ENCODE data around the gene DHRS9. TPM values are rescaled to one million over a fixed set of nuclear protein-coding genes. Genes with fewer than 3 reads are reported as not detected.

Gene DHRS9
- total RNA-seq, 1 donor from 2014 or later: not detected

DNA sequence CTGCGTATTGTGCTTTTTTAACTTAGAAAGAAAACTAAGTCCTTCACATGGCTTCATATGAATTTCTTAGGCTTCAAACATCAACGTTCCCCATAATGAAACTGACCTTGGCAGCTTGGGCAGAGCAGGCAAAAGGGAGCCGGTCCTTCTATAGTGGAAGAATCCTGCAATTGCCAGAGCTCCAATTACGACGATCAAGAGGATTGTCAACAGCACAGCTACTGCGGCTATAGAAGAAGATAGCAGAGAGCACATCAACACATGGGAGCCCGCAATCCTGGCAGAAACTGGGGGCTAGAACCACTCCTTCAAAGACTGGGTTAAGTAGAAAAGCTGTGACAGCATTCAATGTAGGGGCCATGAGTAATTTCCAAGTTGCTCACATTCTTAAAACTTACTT is 69.8 kb downstream of the DHRS9 start:
- intact Hi-C loops (cut with DNase I): loop anchor here (10.0 kb wide), 1 partner anchor 174 kb away; no protein-coding TSS in a partner anchor
- no peak overlapping the region for H3K4me3 ChIP-seq
- DNase-seq (ENCODE audit: low spot score in 2 of 2): no peak
- H3K4me1 ChIP-seq: no peaks in the 10 kb centered on the region
- no peaks in the 10 kb centered on the region for H3K36me3 ChIP-seq
- H3K27me3 ChIP-seq: no peaks in the 10 kb centered on the region
- TF ChIP-seq, protein P1, sequence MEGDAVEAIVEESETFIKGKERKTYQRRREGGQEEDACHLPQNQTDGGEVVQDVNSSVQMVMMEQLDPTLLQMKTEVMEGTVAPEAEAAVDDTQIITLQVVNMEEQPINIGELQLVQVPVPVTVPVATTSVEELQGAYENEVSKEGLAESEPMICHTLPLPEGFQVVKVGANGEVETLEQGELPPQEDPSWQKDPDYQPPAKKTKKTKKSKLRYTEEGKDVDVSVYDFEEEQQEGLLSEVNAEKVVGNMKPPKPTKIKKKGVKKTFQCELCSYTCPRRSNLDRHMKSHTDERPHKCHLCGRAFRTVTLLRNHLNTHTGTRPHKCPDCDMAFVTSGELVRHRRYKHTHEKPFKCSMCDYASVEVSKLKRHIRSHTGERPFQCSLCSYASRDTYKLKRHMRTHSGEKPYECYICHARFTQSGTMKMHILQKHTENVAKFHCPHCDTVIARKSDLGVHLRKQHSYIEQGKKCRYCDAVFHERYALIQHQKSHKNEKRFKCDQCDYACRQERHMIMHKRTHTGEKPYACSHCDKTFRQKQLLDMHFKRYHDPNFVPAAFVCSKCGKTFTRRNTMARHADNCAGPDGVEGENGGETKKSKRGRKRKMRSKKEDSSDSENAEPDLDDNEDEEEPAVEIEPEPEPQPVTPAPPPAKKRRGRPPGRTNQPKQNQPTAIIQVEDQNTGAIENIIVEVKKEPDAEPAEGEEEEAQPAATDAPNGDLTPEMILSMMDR (IDR thresholded peaks at IDR 0.05): no peak
- no peaks in the 10 kb centered on the region for H3K9me3 ChIP-seq
- no peak overlapping the region for H3K27ac ChIP-seq

DNA sequence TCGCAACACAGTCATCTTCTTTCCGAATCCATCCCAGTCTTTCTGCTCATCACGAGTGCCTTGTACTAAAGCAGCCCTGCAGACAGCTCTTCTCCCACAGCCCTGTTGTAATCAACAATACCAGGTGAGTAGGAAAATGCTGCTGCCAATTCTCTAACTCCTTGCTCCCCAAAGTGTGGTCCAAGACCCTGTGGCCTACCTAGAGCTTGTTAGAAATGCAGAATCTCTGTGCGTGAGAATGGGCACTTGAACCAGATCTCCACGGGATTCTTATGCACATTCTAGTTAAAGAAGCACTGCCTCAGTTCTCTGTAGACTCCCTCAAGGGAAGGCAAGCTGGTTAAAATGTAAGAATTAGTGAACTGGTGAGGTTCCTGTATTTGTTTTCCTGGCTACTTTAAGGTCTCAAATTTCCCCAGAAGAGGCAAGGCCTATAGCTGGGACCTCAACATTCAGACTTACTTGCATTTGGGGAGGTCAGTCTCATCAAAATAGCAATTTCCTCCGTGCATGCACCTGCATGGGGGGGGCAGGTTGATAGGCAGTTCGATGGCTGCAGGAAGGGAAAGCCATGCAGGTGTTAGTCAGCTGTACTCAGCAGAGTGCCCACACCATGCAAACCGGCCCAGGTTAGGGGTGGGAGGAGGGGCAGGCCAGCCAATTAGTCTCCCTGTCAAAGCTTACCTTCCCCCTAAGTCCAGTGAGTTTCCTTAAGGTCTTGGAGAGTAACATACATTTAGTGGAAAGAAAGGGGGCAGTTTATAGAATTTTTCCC is 70.8 kb downstream of the DHRS9 start:
- H3K36me3 ChIP-seq: no peaks in the 10 kb centered on the region
- intact Hi-C loops (cut with DNase I): loop anchor here (10.0 kb wide), 1 partner anchor 175 kb away; no protein-coding TSS in a partner anchor
- no peaks in the 10 kb centered on the region for H3K27me3 ChIP-seq

DNA sequence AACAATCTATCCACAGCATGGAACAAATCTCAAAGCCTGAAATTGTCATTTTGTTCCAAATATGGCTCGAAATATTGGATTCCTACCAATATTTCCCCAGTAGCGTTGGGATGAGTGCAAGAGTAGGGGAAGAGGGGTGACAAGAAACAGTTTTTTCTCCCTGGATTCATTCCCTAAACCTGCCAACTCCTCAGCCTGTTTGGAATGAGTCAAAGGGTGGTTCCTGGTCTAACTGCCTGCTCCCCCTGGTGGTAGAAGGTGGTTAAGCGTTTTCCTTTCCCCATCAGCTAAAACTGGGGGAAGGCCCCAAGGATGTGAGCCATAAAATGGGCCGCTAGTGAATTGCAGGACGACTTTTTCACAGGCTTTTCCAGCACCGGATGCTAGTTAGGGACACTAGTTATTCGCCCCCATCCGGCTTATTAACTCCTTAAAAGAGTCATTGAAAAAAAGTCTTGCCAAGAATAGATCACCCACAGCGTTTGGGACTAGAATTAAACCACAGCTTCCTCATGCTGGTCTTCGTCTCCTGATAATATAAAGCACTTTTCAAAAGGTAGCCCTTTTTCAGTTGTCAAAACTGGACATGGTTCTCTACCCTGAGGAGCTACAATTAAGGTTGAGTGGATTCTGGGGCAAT is 72.5 kb downstream of the DHRS9 start:
- TF ChIP-seq, protein P1 (IDR thresholded peaks at IDR 0.05): peak; percentile 16 to 44 (median 41)
- no peaks in the 10 kb centered on the region for H3K36me3 ChIP-seq
- no peaks in the 10 kb centered on the region for H3K4me1 ChIP-seq
- no peaks in the 10 kb centered on the region for H3K9me3 ChIP-seq
- peak in 1 of 2 donors; percentile 72 for DNase-seq (ENCODE audit: low spot score in 2 of 2)
- intact Hi-C loops (cut with DNase I): no loop called here
- no peak overlapping the region for H3K4me3 ChIP-seq
- H3K27me3 ChIP-seq: no peaks in the 10 kb centered on the region
- no peak overlapping the region for H3K27ac ChIP-seq

More for the DNA sequence above, 70.8 kb downstream of the DHRS9 start:
- no peaks in the 10 kb centered on the region for H3K4me1 ChIP-seq
- no peak for DNase-seq (ENCODE audit: low spot score in 2 of 2)
- no peak overlapping the region for H3K27ac ChIP-seq
- H3K4me3 ChIP-seq: no peak overlapping the region
- H3K9me3 ChIP-seq: no peaks in the 10 kb centered on the region
- TF ChIP-seq, protein P1 (IDR thresholded peaks at IDR 0.05): no peak

DNA sequence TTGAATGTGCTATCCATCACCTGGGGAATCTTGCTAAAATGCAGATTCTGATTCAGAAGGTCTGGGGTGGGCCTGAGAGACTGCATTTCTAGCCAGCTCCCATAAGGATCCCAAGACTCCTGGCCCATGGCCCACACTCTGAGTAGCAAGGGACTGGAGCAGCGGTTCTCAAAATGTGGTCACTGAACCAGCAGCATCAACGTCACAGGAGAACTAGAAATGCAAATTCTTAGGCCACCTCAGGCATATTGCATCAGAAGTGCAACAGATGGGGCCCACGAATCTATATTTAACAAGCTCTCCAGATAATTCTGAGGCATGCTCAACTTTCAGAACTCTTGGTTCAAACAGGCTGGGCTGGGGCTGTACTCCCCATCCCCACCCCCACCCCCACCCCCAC is 74.6 kb downstream of the DHRS9 start:
- no peaks in the 10 kb centered on the region for H3K9me3 ChIP-seq
- no peak overlapping the region for H3K27ac ChIP-seq
- no peaks in the 10 kb centered on the region for H3K27me3 ChIP-seq
- intact Hi-C loops (cut with DNase I): no loop called here
- H3K36me3 ChIP-seq: no peaks in the 10 kb centered on the region
- TF ChIP-seq, protein P1 (IDR thresholded peaks at IDR 0.05): no peak
- no peak for DNase-seq (ENCODE audit: low spot score in 2 of 2)
- H3K4me3 ChIP-seq: no peak overlapping the region
- no peaks in the 10 kb centered on the region for H3K4me1 ChIP-seq

Other genes with a start within 250 kb of the DHRS9 start
- gene SPC25, start 179.1 kb upstream of the DHRS9 start, total RNA-seq: not detected
- gene G6PC2, start 168.3 kb upstream of the DHRS9 start, total RNA-seq: not detected
- not detected for gene ABCB11, start 38.2 kb upstream of the DHRS9 start, total RNA-seq